HCT116 (cell line): ENCODE measurements around the gene PRR36.

Source experiments
- ELF1 ChIP-seq: IDR thresholded peaks from 2 replicates; pipeline ENCODE4 v1.6.1; 2012; ENCODE audit warnings: low read depth, borderline replicate concordance
- EZH2 ChIP-seq: fragments of 200-600 bp; sonication (generic); IDR thresholded peaks from 2 replicates; pipeline ENCODE4 v1.6.1; 2017; ENCODE audit warnings: antibody characterized with exemption, mixed run types
- EZH2phosphoT487 ChIP-seq: fragments of 200-600 bp; IDR thresholded peaks from 2 replicates; pipeline ENCODE4 v1.6.1; 2018; ENCODE audit warnings: antibody characterized with exemption, borderline replicate concordance
- JUND ChIP-seq: IDR thresholded peaks from 2 replicates; pipeline ENCODE4 v1.6.1; 2012
- POLR2A ChIP-seq: IDR thresholded peaks from 2 replicates; pipeline ENCODE4 v1.7.0; 2011; ENCODE audit warnings: borderline replicate concordance; ENCODE audit not compliant: insufficient read depth, insufficient read length; ENCODE audit errors: extremely low read depth
- RAD21 ChIP-seq: IDR thresholded peaks from 2 replicates; pipeline ENCODE4 v1.6.1; 2012; ENCODE audit warnings: low read depth, mild to moderate bottlenecking
- TF ChIP-seq, protein P1 (sequence below), 3 experiments: fragments of 200-600 bp in 1 of 3; sonication (generic) in 1 of 3; IDR thresholded peaks in 2 of 3; conservative IDR thresholded peaks in 1 of 3; 2 replicates each; pipeline ENCODE4 v1.5.1; 2012 to 2017; ENCODE audit warnings: low read depth in 2 of 3, low read length in 2 of 3, antibody characterized with exemption in 1 of 3, borderline replicate concordance in 1 of 3, control low read depth in 1 of 3, mild to moderate bottlenecking in 1 of 3, mixed read lengths in 1 of 3, mixed run types in 1 of 3, moderate library complexity in 1 of 3; ENCODE audit not compliant: insufficient read depth in 1 of 3

DNA sequence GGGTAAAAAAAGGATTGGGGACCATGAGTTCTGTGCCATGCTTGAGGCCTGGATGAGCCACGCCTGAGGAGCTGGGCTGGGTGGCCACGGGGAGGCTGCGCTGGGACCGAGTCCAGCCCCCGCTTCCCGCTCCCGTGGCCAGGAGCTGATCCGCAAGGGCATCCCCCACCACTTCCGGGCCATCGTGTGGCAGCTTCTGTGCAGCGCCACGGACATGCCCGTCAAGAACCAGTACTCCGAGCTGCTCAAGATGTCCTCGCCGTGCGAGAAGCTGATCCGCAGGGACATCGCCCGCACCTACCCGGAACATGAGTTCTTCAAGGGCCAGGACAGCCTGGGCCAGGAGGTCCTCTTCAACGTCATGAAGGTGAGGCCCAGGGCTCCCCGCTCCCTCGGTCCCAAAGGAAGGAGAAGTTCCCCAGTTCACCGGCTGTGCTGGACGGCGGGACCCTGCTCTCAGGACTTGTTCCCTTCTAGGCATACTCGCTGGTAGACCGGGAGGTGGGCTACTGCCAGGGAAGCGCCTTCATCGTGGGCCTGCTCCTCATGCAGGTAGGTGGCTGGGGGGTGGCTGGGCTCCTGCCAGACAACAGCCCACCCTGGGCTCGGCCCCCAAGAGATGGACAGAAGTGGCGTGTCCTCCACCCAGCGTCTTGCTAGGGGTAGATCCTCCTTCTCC, 25.3 kb downstream of the PRR36 start:
- TF ChIP-seq ELF1, result no peak
- no peak for TF ChIP-seq EZH2phosphoT487
- TF ChIP-seq, protein P1, sequence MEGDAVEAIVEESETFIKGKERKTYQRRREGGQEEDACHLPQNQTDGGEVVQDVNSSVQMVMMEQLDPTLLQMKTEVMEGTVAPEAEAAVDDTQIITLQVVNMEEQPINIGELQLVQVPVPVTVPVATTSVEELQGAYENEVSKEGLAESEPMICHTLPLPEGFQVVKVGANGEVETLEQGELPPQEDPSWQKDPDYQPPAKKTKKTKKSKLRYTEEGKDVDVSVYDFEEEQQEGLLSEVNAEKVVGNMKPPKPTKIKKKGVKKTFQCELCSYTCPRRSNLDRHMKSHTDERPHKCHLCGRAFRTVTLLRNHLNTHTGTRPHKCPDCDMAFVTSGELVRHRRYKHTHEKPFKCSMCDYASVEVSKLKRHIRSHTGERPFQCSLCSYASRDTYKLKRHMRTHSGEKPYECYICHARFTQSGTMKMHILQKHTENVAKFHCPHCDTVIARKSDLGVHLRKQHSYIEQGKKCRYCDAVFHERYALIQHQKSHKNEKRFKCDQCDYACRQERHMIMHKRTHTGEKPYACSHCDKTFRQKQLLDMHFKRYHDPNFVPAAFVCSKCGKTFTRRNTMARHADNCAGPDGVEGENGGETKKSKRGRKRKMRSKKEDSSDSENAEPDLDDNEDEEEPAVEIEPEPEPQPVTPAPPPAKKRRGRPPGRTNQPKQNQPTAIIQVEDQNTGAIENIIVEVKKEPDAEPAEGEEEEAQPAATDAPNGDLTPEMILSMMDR (IDR thresholded peaks at IDR 0.05 in 2 of 3, conservative IDR thresholded peaks at IDR 0.05 in 1 of 3; ENCODE audit: borderline replicate concordance in 1 of 3, insufficient read depth in 1 of 3, low read depth in 2 of 3, low read length in 2 of 3), result no peak
- TF ChIP-seq RAD21, result no peak
- TF ChIP-seq EZH2, result no peak
- no peak for TF ChIP-seq JUND
- no peak for TF ChIP-seq POLR2A
